Activated CD8-positive, alpha-beta T cell treated with anti-CD3 and anti-CD28 coated beads for 36 hours (primary cell): ENCODE measurements around the gene RASL10B. TPM values are rescaled to one million over a fixed set of nuclear protein-coding genes. Genes with fewer than 3 reads are reported as not detected.

ENCODE experiments used
- ATAC-seq: fragments of 200-7000 bp; cut with Tn5 transposase; one replicate; pipeline ENCODE4 v1.10.0; 2021; ENCODE audit warnings: mild to moderate bottlenecking, moderate library complexity
- CTCF ChIA-PET: fragments of 350-600 bp; sonication (Branson Sonifier 250); formaldehyde crosslinking; loops from one replicate; lab custom pipeline; 2021; ENCODE audit warnings: antibody characterized with exemption; lab: Charles Lee
- POLR2A ChIA-PET: fragments of 350-600 bp; sonication (Branson Sonifier 250); formaldehyde crosslinking; loops from one replicate; lab custom pipeline; 2021; ENCODE audit warnings: antibody characterized with exemption; lab: Charles Lee
- DNase-seq: peaks from one replicate; pipeline ENCODE4 v3.0.0-alpha.2; 2020
- H3K27ac Mint-ChIP-seq: one replicate; pipeline ENCODE4 v1.8.0; 2021; ENCODE audit warnings: mild to moderate bottlenecking, mixed read lengths
- H3K27me3 Mint-ChIP-seq: one replicate; pipeline ENCODE4 v1.8.0; 2021; ENCODE audit warnings: mixed read lengths
- H3K36me3 Mint-ChIP-seq: one replicate; pipeline ENCODE4 v1.8.0; 2021; ENCODE audit warnings: low read depth, mixed read lengths
- H3K4me1 Mint-ChIP-seq: one replicate; pipeline ENCODE4 v1.8.0; 2021; ENCODE audit warnings: low read depth, mixed read lengths
- H3K4me3 Mint-ChIP-seq: one replicate; pipeline ENCODE4 v1.8.0; 2021; ENCODE audit warnings: mild to moderate bottlenecking, moderate library complexity, mixed read lengths
- H3K9me3 Mint-ChIP-seq: one replicate; pipeline ENCODE4 v1.8.0; 2021; ENCODE audit warnings: mixed read lengths
- intact Hi-C: fragments of 100-400 bp; cut with micrococcal nuclease; formaldehyde crosslinking; loops from one replicate; pipeline ENCODE4 v1.10.0; 2022
- total RNA-seq, 2 experiments: library from RNA; stranded (reverse); gene quantifications; one replicate each; pipeline ENCODE4 v1.2.3, GENCODE V29; 2021
- TF ChIP-seq, protein P1 (sequence below): fragments of 200-600 bp; IDR thresholded peaks from one replicate; pipeline ENCODE4 v1.8.0; 2022; ENCODE audit warnings: antibody characterized with exemption, mild to moderate bottlenecking

The RASL10B gene
- total RNA-seq, 2 experiments from 2014 or later = 1.9 to 2.3 TPM

DNA sequence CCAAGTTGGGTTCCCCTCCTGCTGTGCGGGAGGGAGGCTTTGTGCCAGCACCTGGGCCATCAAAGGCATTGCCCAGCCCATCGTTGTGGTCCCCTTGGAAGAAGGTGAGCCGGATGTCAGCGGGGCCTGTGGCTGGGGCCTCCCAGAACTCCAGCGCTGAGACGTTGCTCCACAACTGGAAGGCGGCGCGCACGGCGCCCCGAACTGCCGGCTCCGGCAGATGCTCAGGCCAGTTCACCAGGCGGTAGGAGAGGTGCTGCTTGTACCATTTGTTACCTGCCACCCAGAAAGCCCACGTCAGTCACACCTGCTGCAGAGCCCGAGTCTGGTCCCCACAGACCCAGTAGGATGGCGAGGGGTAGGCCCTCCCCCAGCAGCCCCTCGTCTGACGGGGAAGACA lies 41.7 kb downstream of the RASL10B start:
- Mint-ChIP-seq H3K27me3 (peaks cover 6% of the 10 kb centered on the region), H3K4me1 (no peaks in the 10 kb centered on the region), H3K27ac (no peak overlapping the region), H3K36me3 (no peaks in the 10 kb centered on the region), H3K4me3 (no peak overlapping the region), H3K9me3 (no peaks in the 10 kb centered on the region)
- ATAC-seq = no peak
- intact Hi-C loops = no loop called here
- ChIA-PET CTCF (interaction anchor here (1.8 to 10.2 kb wide), 2 partner anchors 9 to 34 kb away, joined by 5 to 292 read pairs; partner anchors contain the start of gene TAF15), POLR2A (interaction anchor here (1.9 kb wide), 1 partner anchor 8 kb away, joined by 4 read pairs; no protein-coding TSS in a partner anchor)
- TF ChIP-seq, protein P1, sequence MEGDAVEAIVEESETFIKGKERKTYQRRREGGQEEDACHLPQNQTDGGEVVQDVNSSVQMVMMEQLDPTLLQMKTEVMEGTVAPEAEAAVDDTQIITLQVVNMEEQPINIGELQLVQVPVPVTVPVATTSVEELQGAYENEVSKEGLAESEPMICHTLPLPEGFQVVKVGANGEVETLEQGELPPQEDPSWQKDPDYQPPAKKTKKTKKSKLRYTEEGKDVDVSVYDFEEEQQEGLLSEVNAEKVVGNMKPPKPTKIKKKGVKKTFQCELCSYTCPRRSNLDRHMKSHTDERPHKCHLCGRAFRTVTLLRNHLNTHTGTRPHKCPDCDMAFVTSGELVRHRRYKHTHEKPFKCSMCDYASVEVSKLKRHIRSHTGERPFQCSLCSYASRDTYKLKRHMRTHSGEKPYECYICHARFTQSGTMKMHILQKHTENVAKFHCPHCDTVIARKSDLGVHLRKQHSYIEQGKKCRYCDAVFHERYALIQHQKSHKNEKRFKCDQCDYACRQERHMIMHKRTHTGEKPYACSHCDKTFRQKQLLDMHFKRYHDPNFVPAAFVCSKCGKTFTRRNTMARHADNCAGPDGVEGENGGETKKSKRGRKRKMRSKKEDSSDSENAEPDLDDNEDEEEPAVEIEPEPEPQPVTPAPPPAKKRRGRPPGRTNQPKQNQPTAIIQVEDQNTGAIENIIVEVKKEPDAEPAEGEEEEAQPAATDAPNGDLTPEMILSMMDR = no peak
- no peak for DNase-seq

DNA sequence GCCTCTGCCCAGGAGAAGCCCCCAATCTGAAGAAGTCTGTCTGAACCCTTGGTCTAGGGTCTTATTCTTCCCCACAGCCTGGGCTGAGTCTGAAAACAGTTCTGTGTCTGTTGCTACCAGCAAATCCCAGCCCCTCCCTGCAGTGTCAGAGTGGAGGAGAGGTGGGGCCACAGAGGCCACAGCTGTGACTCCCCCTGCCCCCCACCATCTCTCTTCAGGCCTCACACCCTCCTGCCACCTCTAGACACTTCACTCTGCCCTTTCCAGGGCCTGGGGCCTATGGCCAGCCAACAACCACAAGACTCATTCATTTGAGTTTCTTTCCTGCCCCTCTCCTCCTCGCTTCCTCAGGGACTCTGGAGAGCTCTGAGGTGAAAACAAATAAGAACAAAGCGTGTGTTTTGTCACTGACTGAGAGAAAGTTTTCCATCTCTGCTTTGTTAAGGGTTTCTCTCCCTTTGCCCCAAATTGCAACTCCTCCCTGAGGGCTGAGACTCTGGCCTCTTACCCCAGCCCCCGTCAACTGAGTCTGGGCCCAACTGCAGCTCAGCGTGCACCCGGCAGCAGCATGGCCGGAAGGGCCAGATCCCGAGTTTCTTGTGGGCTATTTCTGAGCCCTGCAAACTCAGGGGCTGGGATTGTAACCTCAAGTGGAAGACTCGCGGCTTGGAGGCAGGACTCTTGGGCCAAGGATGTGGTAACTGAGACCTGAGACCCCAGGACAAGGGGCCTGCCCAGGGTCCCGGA lies 42.4 kb downstream of the RASL10B start:
- CTCF ChIA-PET = interaction anchor here (3.0 kb wide), 1 partner anchor 10 kb away, joined by 15 read pairs; no protein-coding TSS in a partner anchor
- Mint-ChIP-seq H3K4me3 (no peak overlapping the region), H3K27ac (no peak overlapping the region), H3K4me1 (no peaks in the 10 kb centered on the region), H3K36me3 (no peaks in the 10 kb centered on the region), H3K9me3 (no peaks in the 10 kb centered on the region), H3K27me3 (peaks cover 6% of the 10 kb centered on the region)
- DNase-seq = no peak
- ATAC-seq = no peak
- POLR2A ChIA-PET = interaction anchor here (1.9 kb wide), 1 partner anchor 8 kb away, joined by 4 read pairs; no protein-coding TSS in a partner anchor
- TF ChIP-seq, protein P1 = no peak
- intact Hi-C loops = no loop called here

DNA sequence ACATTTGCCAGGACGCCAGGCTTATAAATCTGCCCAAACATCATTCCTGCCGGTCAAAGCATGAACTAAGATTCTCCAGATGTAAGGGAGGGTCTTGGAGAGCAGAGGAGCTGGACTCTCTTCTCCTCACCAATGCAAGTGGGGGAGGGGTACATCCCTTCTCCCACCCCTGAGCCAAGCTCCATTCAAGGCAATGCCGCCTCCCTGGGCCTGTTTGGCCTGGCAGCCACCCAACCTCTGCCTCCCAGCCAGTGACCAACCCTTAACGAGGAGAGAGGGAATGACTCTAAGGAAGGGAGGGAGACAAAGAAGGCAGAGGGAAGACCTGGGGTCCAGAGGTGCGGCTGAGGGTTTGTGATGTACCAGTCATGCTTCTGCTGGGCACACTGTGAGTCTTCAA lies 43.1 kb downstream of the RASL10B start:
- H3K36me3 Mint-ChIP-seq = no peaks in the 10 kb centered on the region
- ATAC-seq = no peak
- TF ChIP-seq, protein P1 = no peak
- H3K27me3 Mint-ChIP-seq = peaks cover 6% of the 10 kb centered on the region
- intact Hi-C loops = no loop called here
- DNase-seq = no peak
- CTCF ChIA-PET = interaction anchor here (3.0 kb wide), 1 partner anchor 10 kb away, joined by 15 read pairs; no protein-coding TSS in a partner anchor
- no peaks in the 10 kb centered on the region for H3K4me1 Mint-ChIP-seq
- POLR2A ChIA-PET = interaction anchor here (0.6 kb wide), 1 partner anchor 11 kb away, joined by 3 read pairs; no protein-coding TSS in a partner anchor
- H3K4me3 Mint-ChIP-seq = no peak overlapping the region
- H3K9me3 Mint-ChIP-seq = no peaks in the 10 kb centered on the region
- no peak overlapping the region for H3K27ac Mint-ChIP-seq

DNA sequence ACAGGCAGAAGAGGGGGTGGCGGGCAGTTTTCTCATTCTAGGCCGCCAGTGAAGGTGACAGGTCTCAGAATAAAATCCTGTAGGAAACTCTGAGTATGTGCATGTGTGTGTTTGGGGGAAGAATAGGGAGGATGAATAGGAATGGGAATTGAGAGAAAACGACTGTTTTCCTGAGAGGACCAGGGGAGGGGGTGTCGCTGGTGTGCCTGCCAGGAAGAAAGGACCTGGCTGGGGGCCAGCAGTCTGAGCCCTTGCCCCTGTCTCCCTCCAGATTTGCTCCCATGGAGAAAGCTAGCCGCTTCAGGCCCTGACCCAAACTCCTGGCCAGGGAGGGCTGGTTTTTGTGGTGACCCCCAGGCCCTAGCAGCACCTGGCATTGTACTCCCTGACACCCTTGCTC lies 43.6 kb downstream of the RASL10B start:
- POLR2A ChIA-PET = interaction anchor here (0.6 to 0.7 kb wide), 4 partner anchors 11 to 35 kb away, joined by 3 to 5 read pairs (median 3); partner anchors contain the start of gene TAF15
- TF ChIP-seq, protein P1 = no peak
- H3K27me3 Mint-ChIP-seq = peaks cover 6% of the 10 kb centered on the region
- H3K4me1 Mint-ChIP-seq = no peaks in the 10 kb centered on the region
- DNase-seq = no peak
- CTCF ChIA-PET = interaction anchor here (3.0 kb wide), 1 partner anchor 11 kb away, joined by 15 read pairs; no protein-coding TSS in a partner anchor
- H3K36me3 Mint-ChIP-seq = no peaks in the 10 kb centered on the region
- no peaks in the 10 kb centered on the region for H3K9me3 Mint-ChIP-seq
- no peak overlapping the region for H3K4me3 Mint-ChIP-seq
- ATAC-seq = no peak
- no peak overlapping the region for H3K27ac Mint-ChIP-seq
- intact Hi-C loops = no loop called here

DNA sequence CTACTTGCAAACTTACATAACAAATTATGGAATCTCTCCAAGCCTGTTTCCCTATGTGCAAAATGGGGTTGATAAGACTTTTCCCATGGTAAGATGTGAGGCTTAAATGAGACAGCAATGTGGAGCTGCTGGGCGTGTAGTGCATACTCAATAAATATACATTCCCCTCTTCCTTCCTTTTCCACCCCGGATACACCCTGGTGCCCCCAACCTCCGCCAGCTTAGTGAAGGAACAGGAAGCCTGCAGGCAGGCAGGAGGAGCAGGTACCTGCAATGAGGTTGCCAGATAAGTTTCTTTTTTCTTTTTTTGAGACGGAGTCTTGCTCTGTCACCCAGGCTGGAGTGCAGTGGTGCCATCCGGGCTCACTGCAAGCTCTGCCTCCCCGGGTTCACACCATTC lies 44.1 kb downstream of the RASL10B start:
- CTCF ChIA-PET = interaction anchor here (3.0 kb wide), 1 partner anchor 11 kb away, joined by 15 read pairs; no protein-coding TSS in a partner anchor
- H3K27ac Mint-ChIP-seq = no peak overlapping the region
- TF ChIP-seq, protein P1 = no peak
- H3K27me3 Mint-ChIP-seq = peaks cover 6% of the 10 kb centered on the region
- H3K36me3 Mint-ChIP-seq = no peaks in the 10 kb centered on the region
- H3K4me1 Mint-ChIP-seq = no peaks in the 10 kb centered on the region
- POLR2A ChIA-PET = interaction anchor here (0.6 to 0.7 kb wide), 3 partner anchors 11 to 34 kb away, joined by 3 to 5 read pairs (median 3); partner anchors contain the start of gene TAF15
- no peaks in the 10 kb centered on the region for H3K9me3 Mint-ChIP-seq
- intact Hi-C loops = no loop called here
- no peak for ATAC-seq
- H3K4me3 Mint-ChIP-seq = no peak overlapping the region
- DNase-seq = no peak
